ENCODE data around the gene ERMAP. TPM values are rescaled to one million over a fixed set of nuclear protein-coding genes. Genes with fewer than 3 reads are reported as not detected.

The ERMAP gene
- total and polyA plus RNA-seq, 10 donors: 3.0 to 19.3 (median 13.1) TPM

- no peak for TF ChIP-seq POLR2A (IDR thresholded peaks at IDR 0.05)
- no peak for TF ChIP-seq POLR2AphosphoS5 (IDR thresholded peaks at IDR 0.05)
- TF ChIP-seq CTCF (IDR thresholded peaks at IDR 0.05 in 8 of 11, conservative IDR thresholded peaks at IDR 0.05 in 3 of 11): no peak
- peaks cover 0 to 1% (median 0%) of the 10 kb centered on the region in 8 donors for H3K9me3 ChIP-seq
- H3K27me3 ChIP-seq (replicated peaks in 1 of 7): peaks cover 0 to 5% (median 0%) of the 10 kb centered on the region in 7 donors
- H3K36me3 ChIP-seq: no peaks in the 10 kb centered on the region
- H3K27ac ChIP-seq: no peak overlapping the region
- H3K4me1 ChIP-seq: no peaks in the 10 kb centered on the region
- no peak overlapping the region for H3K4me3 ChIP-seq
- DNase-seq: no peak
- intact Hi-C loops (cut with DNase I; ENCODE audit: low total_unique reads): no loop called here
- 75 to 96% (median 81%) methylated on average over 4 of the region's 4 CpGs for WGBS, 5 donors
These were observed 72.3 kb downstream of the ERMAP start for GRCh38 chr1:42889264-42889663.

GRCh38 chr1:42891465-42892138 lies 74.7 kb downstream of the ERMAP start:
- TF ChIP-seq POLR2AphosphoS5 (IDR thresholded peaks at IDR 0.05) (no peak), CTCF (IDR thresholded peaks at IDR 0.05 in 8 of 11, conservative IDR thresholded peaks at IDR 0.05 in 3 of 11) (no peak), POLR2A (IDR thresholded peaks at IDR 0.05) (no peak)
- H3K4me3 ChIP-seq: no peak overlapping the region
- DNase-seq: no peak
- intact Hi-C loops (cut with DNase I; ENCODE audit: low total_unique reads): no loop called here
- peaks cover 0 to 7% (median 0%) of the 10 kb centered on the region in 8 donors for H3K9me3 ChIP-seq
- peaks cover 0 to 3% (median 0%) of the 10 kb centered on the region in 7 donors for H3K27me3 ChIP-seq (replicated peaks in 1 of 7)
- 54 to 73% (median 67%) methylated on average over 5 of the region's 5 CpGs for WGBS, 5 donors
- H3K36me3 ChIP-seq: no peaks in the 10 kb centered on the region
- no peaks in the 10 kb centered on the region for H3K4me1 ChIP-seq
- no peak overlapping the region for H3K27ac ChIP-seq

Other genes with a start within 250 kb of the ERMAP start
- 10 to 100 TPM; 34.2 to 60.1 (median 39.8) TPM for gene PPIH, start 158.7 kb upstream of the ERMAP start, total RNA-seq
- 10 to 100 TPM; 59.6 to 72.3 (median 63.0) TPM for gene PPIH, start 158.7 kb upstream of the ERMAP start, polyA plus RNA-seq
- 100 to 1,000 TPM; 361 to 451 (median 396) TPM for gene YBX1, start 134.7 kb upstream of the ERMAP start, total RNA-seq
- 100 to 1,000 TPM; 479 to 684 (median 620) TPM for gene YBX1, start 134.7 kb upstream of the ERMAP start, polyA plus RNA-seq
- gene CLDN19, start 76.9 kb upstream of the ERMAP start, total RNA-seq: under 1 TPM in 1 of 7 donors, not detected in 6; 0.28 TPM
- gene CLDN19, start 76.9 kb upstream of the ERMAP start, polyA plus RNA-seq: under 1 TPM in 1 of 3 donors, not detected in 2; 0.26 TPM
- 10 to 100 TPM; 38.4 to 55.8 (median 41.5) TPM for gene P3H1, start 50.1 kb upstream of the ERMAP start, total RNA-seq
- gene P3H1, start 50.1 kb upstream of the ERMAP start, polyA plus RNA-seq: 10 to 100 TPM; 35.1 to 51.6 (median 47.3) TPM
- gene C1orf50, start 49.9 kb upstream of the ERMAP start, total RNA-seq: 1 to 10 TPM; 3.1 to 9.8 (median 5.1) TPM
- 1 to 10 TPM; 1.5 to 3.4 (median 3.4) TPM for gene C1orf50, start 49.9 kb upstream of the ERMAP start, polyA plus RNA-seq
- gene TMEM269, start 32.1 kb upstream of the ERMAP start, total RNA-seq: 1 to 10 TPM in 1 of 7 donors, under 1 TPM in 5, not detected in 1; 0.23 to 1.6 (median 0.27) TPM
- under 1 TPM; 0.03 to 0.09 (median 0.06) TPM for gene TMEM269, start 32.1 kb upstream of the ERMAP start, polyA plus RNA-seq
- 10 to 100 TPM; 15.1 to 32.3 (median 20.1) TPM for gene SVBP, start 275 bp downstream of the ERMAP start, total RNA-seq
- gene SVBP, start 275 bp downstream of the ERMAP start, polyA plus RNA-seq: 10 to 100 TPM; 34.2 to 41.7 (median 39.9) TPM
- gene ZNF691, start 29.5 kb downstream of the ERMAP start, total RNA-seq: 10 to 100 TPM in 5 of 7 donors, 1 to 10 TPM in 2; 9.6 to 18.3 (median 10.5) TPM
- gene ZNF691, start 29.5 kb downstream of the ERMAP start, polyA plus RNA-seq: 10 to 100 TPM; 10.9 to 15.8 (median 13.8) TPM
- 100 to 1,000 TPM in 3 of 7 donors, 10 to 100 TPM in 4; 26.2 to 142 (median 83.1) TPM for gene SLC2A1, start 141.7 kb downstream of the ERMAP start, total RNA-seq
- 10 to 100 TPM; 18.3 to 31.0 (median 19.5) TPM for gene SLC2A1, start 141.7 kb downstream of the ERMAP start, polyA plus RNA-seq